Measurements from ENCODE around the gene SNCB. TPM values are rescaled to one million over a fixed set of nuclear protein-coding genes. Genes with fewer than 3 reads are reported as not detected.
"Not testable (repeated sequence)": the region's sequence is repeated elsewhere in the genome, so short reads cannot be mapped to it uniquely, and the experiment has no call there.

The SNCB gene
- total and polyA plus RNA-seq, 2 of the 13 experiments (the other 11 are each of a cell fraction or from before 2014, with no cell fraction given), result not detected

- H3K9me3 ChIP-seq (ENCODE audit: low read length), result no peaks in the 10 kb centered on the region
- no peak for FAIRE-seq
- no peaks in the 10 kb centered on the region for H3K27me3 ChIP-seq (ENCODE audit: control insufficient read depth in 1 of 2, insufficient read depth in 2 of 2, low read length in 2 of 2)
- peaks cover 18% of the 10 kb centered on the region for H3K4me1 ChIP-seq (ENCODE audit: insufficient read depth, low read length)
- no peak for DNase-seq (ENCODE audit: low spot score)
- intact Hi-C loops (cut with micrococcal nuclease; ENCODE audit: unreplicated experiment), result no loop called here
- in situ Hi-C loops (cut with HindIII; ENCODE audit: extremely low pct_ligation_motif_present, low pct_unique_long_range_greater_than_20kb), result no loop called here
- no peak for TF ChIP-seq ZNF607 (CRISPR knock-in tag; IDR thresholded peaks at IDR 0.05; ENCODE audit: borderline replicate concordance)
- no peak for TF ChIP-seq ZNF770 (CRISPR knock-in tag; IDR thresholded peaks at IDR 0.05)
- TF ChIP-seq ZNF547 (CRISPR knock-in tag; IDR thresholded peaks at IDR 0.05), result no peak
- TF ChIP-seq MAF1 (CRISPR knock-in tag; IDR thresholded peaks at IDR 0.05; ENCODE audit: borderline replicate concordance), result no peak
- TF ChIP-seq CCDC6 (CRISPR knock-in tag; IDR thresholded peaks at IDR 0.05), result no peak
- no peak for TF ChIP-seq MEIS1 (CRISPR knock-in tag; IDR thresholded peaks at IDR 0.05; ENCODE audit: borderline replicate concordance)
- TF ChIP-seq ETS1 (CRISPR knock-in tag; IDR thresholded peaks at IDR 0.05), result no peak
- no peak for TF ChIP-seq RARG (CRISPR knock-in tag; IDR thresholded peaks at IDR 0.05; ENCODE audit: low read depth)
- no peak for TF ChIP-seq ZNF430 (CRISPR knock-in tag; IDR thresholded peaks at IDR 0.05)
- no peak for TF ChIP-seq POLR2A (IDR thresholded peaks at IDR 0.05; ENCODE audit: insufficient read depth in 1 of 2, low read depth in 2 of 2, low read length in 2 of 2)
- no peak for ATAC-seq
- no peak overlapping the region for H3K4me3 ChIP-seq (replicated peaks in 1 of 3; ENCODE audit: insufficient read depth in 1 of 3, low read depth in 2 of 3, low read length in 3 of 3)
- BruUV-seq (replicated peaks), result no TSS peak
- WGBS (ENCODE audit: low lambda C conversion rate), result 75% methylated on average over 12 of the region's 12 CpGs
- no peaks in the 10 kb centered on the region for H3K79me2 ChIP-seq (ENCODE audit: insufficient read depth, low read length)
- no peaks in the 10 kb centered on the region for H3K36me3 ChIP-seq (replicated peaks in 1 of 2; ENCODE audit: control insufficient read depth in 1 of 2, insufficient read depth in 2 of 2, low read length in 2 of 2)
- H3K27ac ChIP-seq (ENCODE audit: extremely low read length, insufficient read depth, low read length), result no peak overlapping the region
- H3K4me2 ChIP-seq (ENCODE audit: low read depth, low read length), result no peak overlapping the region
- ChIA-PET CTCF (ENCODE audit: low intra/inter-chr PET ratio, low total read pairs) (no interaction called here), POLR2A (no interaction called here)
- H2AFZ ChIP-seq (ENCODE audit: low read length), result no peak overlapping the region
- H3K9ac ChIP-seq (ENCODE audit: insufficient read depth, low read depth, low read length), result no peak overlapping the region
- H4K20me1 ChIP-seq (ENCODE audit: insufficient read depth, low read length), result 0 out of 2 replicates have a peak, but pooled peaks cover 4% of the 10 kb centered on the region
These were observed 28.3 kb downstream of the SNCB start for GRCh38 chr5:176601901-176602482.

GRCh38 chr5:176599749-176600430, 30.4 kb downstream of the SNCB start:
- peaks cover 11% of the 10 kb centered on the region for H3K4me1 ChIP-seq (ENCODE audit: insufficient read depth, low read length)
- POLR2A ChIA-PET; ATAC-seq; H3K79me2 ChIP-seq (ENCODE audit: insufficient read depth, low read length); DNase-seq (ENCODE audit: low spot score); H3K9me3 ChIP-seq (ENCODE audit: low read length); BruUV-seq (replicated peaks); intact Hi-C loops (cut with micrococcal nuclease; ENCODE audit: unreplicated experiment); CTCF ChIA-PET (ENCODE audit: low intra/inter-chr PET ratio, low total read pairs); H3K27me3 ChIP-seq (ENCODE audit: control insufficient read depth in 1 of 2, insufficient read depth in 2 of 2, low read length in 2 of 2); H3K27ac ChIP-seq (ENCODE audit: extremely low read length, insufficient read depth, low read length); FAIRE-seq; H4K20me1 ChIP-seq (ENCODE audit: insufficient read depth, low read length); H3K4me3 ChIP-seq (replicated peaks in 1 of 3; ENCODE audit: insufficient read depth in 1 of 3, low read depth in 2 of 3, low read length in 3 of 3); H2AFZ ChIP-seq (ENCODE audit: low read length); H3K9ac ChIP-seq (ENCODE audit: insufficient read depth, low read depth, low read length); H3K36me3 ChIP-seq (replicated peaks in 1 of 2; ENCODE audit: control insufficient read depth in 1 of 2, insufficient read depth in 2 of 2, low read length in 2 of 2); H3K4me2 ChIP-seq (ENCODE audit: low read depth, low read length): not testable (repeated sequence)
- in situ Hi-C loops (cut with HindIII; ENCODE audit: extremely low pct_ligation_motif_present, low pct_unique_long_range_greater_than_20kb), result loop anchor here (25.0 kb wide), 1 partner anchor 863 kb away; no protein-coding TSS in a partner anchor
- WGBS (ENCODE audit: low lambda C conversion rate), result 92% methylated on average over 16 of the region's 19 CpGs
